Subcutaneous abdominal adipose tissue (tissue), 5 donors: ENCODE results near the gene RWDD2A.

ENCODE experiments used
- H3K27ac ChIP-seq: one replicate; pipeline ENCODE4 v1.7.0; 2013; ENCODE audit warnings: low read depth, mild to moderate bottlenecking, inconsistent platforms, low read length, moderate library complexity
- H3K27me3 ChIP-seq, 5 donors: one replicate each; pipeline ENCODE4 v1.7.0; 2013; ENCODE audit warnings: low read length in 5 of 5, inconsistent platforms in 1 of 5; ENCODE audit not compliant: control insufficient read depth in 5 of 5, insufficient read depth in 4 of 5
- H3K36me3 ChIP-seq, 5 donors: one replicate each; pipeline ENCODE4 v1.7.0; 2013; ENCODE audit warnings: low read length in 5 of 5; ENCODE audit not compliant: control insufficient read depth in 5 of 5, insufficient read depth in 5 of 5
- H3K4me1 ChIP-seq, 5 donors: one replicate each; pipeline ENCODE4 v1.7.0; 2013; ENCODE audit warnings: low read length in 5 of 5, mild to moderate bottlenecking in 3 of 5, moderate library complexity in 1 of 5; ENCODE audit not compliant: control insufficient read depth in 5 of 5, insufficient read depth in 5 of 5
- H3K4me3 ChIP-seq, 5 donors: one replicate each; pipeline ENCODE4 v1.7.0; 2013; ENCODE audit warnings: low read length in 5 of 5, low read depth in 1 of 5
- H3K9ac ChIP-seq, 5 donors: one replicate each; pipeline ENCODE4 v1.7.0; 2013; ENCODE audit warnings: low read length in 5 of 5, mild to moderate bottlenecking in 4 of 5, moderate library complexity in 3 of 5
- H3K9me3 ChIP-seq, 5 donors: one replicate each; pipeline ENCODE4 v1.7.0; 2013; ENCODE audit warnings: low read length in 5 of 5; ENCODE audit not compliant: control insufficient read depth in 5 of 5
- donor health status: healthy.
- donor health status: healthy.
- donor health status: healthy.
- donor health status: healthy.
- donor health status: healthy.

The RWDD2A gene

DNA sequence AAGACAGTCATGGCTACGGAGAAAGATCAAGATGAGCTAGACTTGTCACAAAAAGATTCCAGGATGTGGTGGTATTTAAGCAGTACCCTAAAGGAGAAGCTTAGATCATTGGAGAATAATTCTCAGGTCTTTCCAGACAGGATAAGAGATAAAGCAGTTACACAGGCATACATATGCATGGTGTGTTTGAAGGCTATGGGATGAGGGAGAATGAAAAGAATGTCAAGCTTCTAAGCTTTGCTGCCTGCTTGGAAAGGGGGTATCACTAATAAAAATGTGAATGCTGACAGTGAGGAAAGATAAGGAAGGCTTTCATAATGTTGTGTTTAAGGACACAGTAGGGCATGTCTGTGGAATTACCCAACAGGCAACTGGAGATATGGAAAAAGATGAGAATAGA lies 28.1 kb downstream of the RWDD2A start:
- Histone ChIP-seq H3K27me3 (no peaks in the 10 kb centered on the region), H3K27ac (no peak overlapping the region), H3K4me3 (no peak overlapping the region), H3K9me3 (no peaks in the 10 kb centered on the region), H3K4me1 (no peaks in the 10 kb centered on the region), H3K9ac (no peak overlapping the region), H3K36me3 (peaks cover 6 to 32% (median 25%) of the 10 kb centered on the region in 5 donors)

DNA sequence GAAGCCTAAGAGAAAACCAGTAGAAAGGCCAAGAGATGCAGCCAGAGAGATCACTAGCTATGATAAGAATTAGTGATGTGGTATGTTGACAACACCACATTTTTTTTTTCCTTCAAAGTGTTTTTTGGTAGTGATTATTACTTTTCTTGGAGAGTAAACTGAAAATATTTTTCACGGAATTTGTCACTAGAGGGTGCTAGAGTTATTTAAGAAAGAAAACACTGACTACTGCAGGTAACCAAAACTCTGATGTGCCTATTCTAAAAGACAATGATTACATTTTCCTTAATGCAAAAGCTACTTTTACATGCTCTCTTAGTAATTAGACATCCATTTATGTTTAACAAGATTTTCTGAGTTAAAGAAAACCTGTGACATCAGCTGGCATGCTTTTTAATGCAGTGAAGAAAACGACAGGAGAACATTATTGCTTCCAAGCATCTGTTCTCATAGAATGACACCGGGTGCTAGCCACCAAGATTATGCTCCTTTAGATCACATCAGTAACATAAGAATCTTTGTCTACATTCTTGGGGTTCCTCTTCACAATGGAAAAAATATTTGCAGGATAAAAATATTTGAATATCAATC lies 28.8 kb downstream of the RWDD2A start:
- H3K9ac ChIP-seq: no peak overlapping the region
- no peaks in the 10 kb centered on the region for H3K27me3 ChIP-seq
- H3K4me3 ChIP-seq: no peak overlapping the region
- no peaks in the 10 kb centered on the region for H3K9me3 ChIP-seq
- H3K36me3 ChIP-seq: peaks cover 6 to 27% (median 25%) of the 10 kb centered on the region in 5 donors
- no peak overlapping the region for H3K27ac ChIP-seq
- H3K4me1 ChIP-seq: no peaks in the 10 kb centered on the region

DNA sequence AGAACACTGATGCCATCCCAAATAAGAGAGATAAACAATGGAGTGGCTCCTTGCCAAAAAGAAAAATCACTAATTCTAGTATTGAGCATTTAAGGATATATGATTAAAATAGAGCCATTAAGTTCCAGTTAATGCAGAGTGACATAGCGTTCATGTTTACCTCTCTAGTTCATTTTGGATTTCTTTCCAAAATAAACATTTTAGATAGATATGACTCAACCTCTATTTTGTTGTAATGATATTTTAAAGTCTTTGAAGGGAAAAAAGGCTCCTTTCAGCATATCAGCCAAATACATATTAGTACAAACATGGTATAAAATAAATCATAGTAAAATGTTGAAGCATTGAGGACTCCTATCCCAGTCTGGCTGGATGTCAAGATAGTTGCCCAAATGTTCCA lies 33.4 kb downstream of the RWDD2A start:
- peaks cover 0 to 4% (median 0%) of the 10 kb centered on the region in 5 donors for H3K4me1 ChIP-seq
- H3K27ac ChIP-seq: no peak overlapping the region

DNA sequence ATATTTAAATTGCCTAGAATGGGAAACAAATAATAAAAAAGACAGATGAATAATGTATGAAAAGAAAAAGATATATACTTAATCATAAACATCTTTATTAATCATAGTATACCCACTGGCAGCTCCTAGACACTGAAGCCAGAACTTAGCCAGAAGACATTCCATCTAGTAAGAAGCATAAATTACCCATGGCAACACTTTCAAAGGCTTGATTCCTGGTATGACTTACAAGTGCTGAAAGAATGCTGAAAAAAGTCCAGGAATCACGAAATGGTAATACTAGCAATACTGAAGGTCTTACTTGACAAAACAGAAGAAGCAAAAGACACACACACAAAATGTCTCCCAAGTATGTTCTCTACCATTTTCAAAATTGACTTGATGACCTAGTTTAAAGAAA lies 38.0 kb downstream of the RWDD2A start:
- Histone ChIP-seq H3K27ac (no peak overlapping the region), H3K4me3 (no peak overlapping the region), H3K27me3 (no peaks in the 10 kb centered on the region), H3K4me1 (peaks cover 0 to 4% (median 0%) of the 10 kb centered on the region in 5 donors), H3K9me3 (no peaks in the 10 kb centered on the region), H3K36me3 (peaks cover 0 to 21% (median 6%) of the 10 kb centered on the region in 5 donors), H3K9ac (no peak overlapping the region)

More for the DNA sequence above, 33.4 kb downstream of the RWDD2A start:
- H3K27me3 ChIP-seq: no peaks in the 10 kb centered on the region
- no peak overlapping the region for H3K4me3 ChIP-seq
- no peaks in the 10 kb centered on the region for H3K9me3 ChIP-seq
- no peak overlapping the region for H3K9ac ChIP-seq
- peaks cover 6 to 30% (median 19%) of the 10 kb centered on the region in 5 donors for H3K36me3 ChIP-seq

DNA sequence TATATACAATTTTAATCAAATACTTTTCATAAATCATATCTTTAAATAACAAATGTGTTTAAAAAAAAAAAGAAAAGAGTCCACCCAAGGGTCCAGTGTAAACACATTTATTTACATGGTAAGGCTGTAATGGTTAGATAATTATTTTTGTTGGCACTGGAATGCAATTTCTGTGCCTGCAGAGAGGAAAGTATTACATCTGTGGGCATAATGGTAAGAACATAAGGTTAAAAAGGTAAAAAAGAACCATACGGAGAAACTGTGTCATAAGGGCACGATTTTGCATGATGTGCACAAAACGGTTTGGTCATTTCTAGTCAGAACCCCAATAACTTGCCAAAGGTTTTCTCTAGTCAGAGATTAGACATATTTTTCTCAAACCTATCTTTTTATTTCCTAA lies 54.3 kb downstream of the RWDD2A start:
- H3K9ac ChIP-seq: no peak overlapping the region
- no peak overlapping the region for H3K4me3 ChIP-seq
- H3K4me1 ChIP-seq: peaks cover 0 to 2% (median 0%) of the 10 kb centered on the region in 5 donors
- H3K36me3 ChIP-seq: peaks cover 0 to 23% (median 16%) of the 10 kb centered on the region in 5 donors
- no peaks in the 10 kb centered on the region for H3K9me3 ChIP-seq
- no peaks in the 10 kb centered on the region for H3K27me3 ChIP-seq
- no peak overlapping the region for H3K27ac ChIP-seq
